B cell (primary cell): ENCODE data around the gene CTLA4. TPM values are rescaled to one million over a fixed set of nuclear protein-coding genes. Genes with fewer than 3 reads are reported as not detected.

Experiments
- ATAC-seq: fragments of 200-7000 bp; cut with Tn5 transposase; one replicate; pipeline ENCODE4 v1.10.0; 2021; ENCODE audit warnings: low read depth, mild to moderate bottlenecking, moderate number of reproducible peaks, moderate library complexity
- CTCF ChIA-PET: fragments of 350-600 bp; sonication (Branson Sonifier 250); formaldehyde crosslinking; loops from one replicate; lab custom pipeline; 2021; ENCODE audit warnings: antibody characterized with exemption, inconsistent platforms; lab: Charles Lee
- POLR2A ChIA-PET: fragments of 350-600 bp; sonication (Branson Sonifier 250); formaldehyde crosslinking; loops from one replicate; lab custom pipeline; 2021; ENCODE audit warnings: antibody characterized with exemption; lab: Charles Lee
- DNase-seq: peaks from one replicate; pipeline ENCODE4 v3.0.0; 2013
- H2AFZ ChIP-seq: 2 replicates; pipeline ENCODE4 v1.6.1; 2012; ENCODE audit warnings: mild to moderate bottlenecking, low read depth, low read length; ENCODE audit not compliant: insufficient read depth, poor library complexity, severe bottlenecking
- H3K27ac ChIP-seq, 2 donors: 1 replicate in 1 of 2; 2 replicates in 1 of 2; pipeline ENCODE4 v1.5.1; 2012 to 2013; ENCODE audit warnings: low read length in 2 of 2, mild to moderate bottlenecking in 2 of 2, moderate library complexity in 1 of 2
- H3K27me3 ChIP-seq, 4 experiments: fragments of 200-600 bp in 1 of 4; sonication (generic) in 1 of 4; replicated peaks in 1 of 4; 1 replicate in 2 of 4; 2 replicates in 2 of 4; pipeline versions ENCODE4 v1.6.1 to v1.7.0; 2013 to 2016; ENCODE audit warnings: low read length in 3 of 4, mild to moderate bottlenecking in 2 of 4, mixed read lengths in 1 of 4, moderate library complexity in 1 of 4; ENCODE audit not compliant: insufficient read depth in 4 of 4, control insufficient read depth in 3 of 4; ENCODE audit errors: control extremely low read depth in 1 of 4
- H3K36me3 ChIP-seq, 2 experiments: replicated peaks in 1 of 2; 1 replicate in 1 of 2; 2 replicates in 1 of 2; pipeline versions ENCODE4 v1.6.1 to v1.7.1; 2013; ENCODE audit warnings: low read length in 1 of 2; ENCODE audit not compliant: insufficient read depth in 2 of 2, control insufficient read depth in 1 of 2; ENCODE audit errors: control extremely low read depth in 1 of 2, extremely low read depth in 1 of 2
- H3K4me1 ChIP-seq, 2 donors: fragments of 200-600 bp in 1 of 2; sonication (generic) in 1 of 2; 1 replicate in 1 of 2; 2 replicates in 1 of 2; pipeline versions ENCODE4 v1.5.1 to v1.6.1; 2013 to 2017; ENCODE audit warnings: low read length in 2 of 2; ENCODE audit not compliant: control insufficient read depth in 2 of 2, insufficient read depth in 2 of 2
- H3K4me2 ChIP-seq: replicated peaks from 2 replicates; pipeline ENCODE3; 2012; ENCODE audit warnings: mild to moderate bottlenecking, low read depth, low read length; ENCODE audit not compliant: poor library complexity, severe bottlenecking
- H3K4me3 ChIP-seq, 5 experiments: fragments of 200-600 bp in 1 of 5; sonication (generic) in 1 of 5; 1 replicate in 3 of 5; 2 replicates in 2 of 5; pipeline versions ENCODE4 v1.5.1 to v1.7.0; 2011 to 2016; ENCODE audit warnings: low read length in 4 of 5, mild to moderate bottlenecking in 4 of 5, low read depth in 2 of 5, control low read depth in 1 of 5, moderate library complexity in 1 of 5; ENCODE audit not compliant: insufficient read depth in 1 of 5; ENCODE audit errors: control extremely low read depth in 1 of 5, extremely low read depth in 1 of 5
- H3K79me2 ChIP-seq: fragments of 200-600 bp; sonication (generic); one replicate; pipeline ENCODE4 v1.6.0; 2016; ENCODE audit warnings: low read length; ENCODE audit not compliant: control insufficient read depth, insufficient read depth
- H3K9ac ChIP-seq: fragments of 200-600 bp; sonication (generic); 2 replicates; pipeline ENCODE4 v1.6.1; 2017; ENCODE audit warnings: mild to moderate bottlenecking, low read length, moderate library complexity
- H3K9me3 ChIP-seq, 3 donors: one replicate each; pipeline versions ENCODE4 v1.6.1 to v1.7.1; 2013; ENCODE audit warnings: low read length in 2 of 3; ENCODE audit not compliant: control insufficient read depth in 2 of 3, insufficient read depth in 1 of 3; ENCODE audit errors: control extremely low read depth in 1 of 3
- H4K20me1 ChIP-seq: 2 replicates; pipeline ENCODE4 v1.6.0; 2012; ENCODE audit warnings: mild to moderate bottlenecking, low read length; ENCODE audit not compliant: insufficient read depth, control insufficient read depth, poor library complexity, severe bottlenecking
- H3K27ac Mint-ChIP-seq: one replicate; pipeline ENCODE4 v1.8.0; 2021; ENCODE audit warnings: mixed read lengths
- H3K27me3 Mint-ChIP-seq: one replicate; pipeline ENCODE4 v1.8.0; 2021; ENCODE audit warnings: mixed read lengths
- H3K4me1 Mint-ChIP-seq: one replicate; pipeline ENCODE4 v1.8.0; 2021; ENCODE audit warnings: mixed read lengths
- H3K4me3 Mint-ChIP-seq: one replicate; pipeline ENCODE4 v1.8.0; 2021; ENCODE audit warnings: mixed read lengths
- H3K9me3 Mint-ChIP-seq: one replicate; pipeline ENCODE4 v1.8.0; 2022; ENCODE audit warnings: mixed read lengths; ENCODE audit not compliant: insufficient read depth
- EZH2 ChIP-seq: IDR thresholded peaks from 2 replicates; pipeline ENCODE4 v1.6.1; 2012; ENCODE audit warnings: borderline replicate concordance, low read depth, mild to moderate bottlenecking, moderate library complexity, low read length; ENCODE audit not compliant: insufficient read depth, poor library complexity, severe bottlenecking
- WGBS: methylation state at CpG from one replicate; pipeline ENCODE4 v1.1.5; 2013; ENCODE audit warnings: missing lambda C conversion rate; ENCODE audit not compliant: insufficient coverage; 5-methylcytosine and 5-hydroxymethylcytosine counted together
- intact Hi-C: fragments of 100-400 bp; cut with micrococcal nuclease; formaldehyde crosslinking; loops from one replicate; pipeline ENCODE4 v1.10.0; 2022
- polyA plus RNA-seq: library from polyadenylated mRNA; depleted of rRNA; stranded (reverse); fragments of >200 nt; gene quantifications from 2 replicates; pipeline ENCODE4 v1.2.3, GENCODE V29; 2012
- total RNA-seq, 2 donors: library from RNA; stranded (reverse); fragments of 120-200 nt in 1 of 2; gene quantifications; 1 replicate in 1 of 2; 2 replicates in 1 of 2; pipeline versions ENCODE4 v1.2.3 to v1.2.4, GENCODE V29; 2013 to 2022
- TF ChIP-seq, protein P1 (sequence below): fragments of 200-600 bp; IDR thresholded peaks from one replicate; pipeline ENCODE4 v1.8.0; 2022; ENCODE audit warnings: antibody characterized with exemption, mild to moderate bottlenecking

The CTLA4 gene
- total and polyA plus RNA-seq, 2 donors (not counting 1 experiment from before 2014, with no cell fraction given), result 0.30 TPM; not detected in 1

DNA sequence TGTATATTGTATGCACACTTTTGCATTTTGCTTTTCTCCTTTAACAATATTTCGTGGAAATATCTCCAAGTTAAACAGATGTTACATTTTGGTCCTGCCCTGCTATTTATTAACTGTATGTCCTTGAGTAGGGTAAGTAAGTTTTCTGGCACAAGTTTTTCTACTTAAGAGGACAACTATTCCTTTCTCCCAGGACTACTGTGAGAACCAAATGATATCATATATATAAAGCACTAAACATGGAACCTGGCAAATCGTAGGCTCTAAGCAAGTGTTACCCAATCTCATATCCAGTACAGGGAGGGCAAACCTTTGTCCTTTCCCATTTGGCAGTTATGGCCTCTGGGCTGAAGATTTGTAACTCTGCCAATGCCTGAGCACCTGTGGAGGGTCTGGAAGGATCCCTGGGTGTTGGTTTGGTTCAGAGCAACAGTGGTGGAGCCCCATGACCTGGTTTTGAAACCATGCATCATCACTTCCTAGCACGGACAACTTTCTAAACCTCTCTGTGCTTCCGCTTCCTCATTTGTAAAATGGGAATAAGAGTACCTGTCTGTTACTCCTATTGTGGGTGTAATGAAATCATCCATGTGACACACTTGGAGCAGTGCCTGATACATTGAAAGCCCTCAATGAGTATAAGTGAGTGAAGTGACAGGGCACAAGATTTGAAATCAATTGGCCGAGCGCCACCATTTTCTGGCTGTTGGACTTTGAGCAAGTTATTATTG is 40.7 kb downstream of the CTLA4 start:
- H3K27ac Mint-ChIP-seq, result no peak overlapping the region
- peaks cover 0 to 3% (median 3%) of the 10 kb centered on the region in 3 donors for H3K9me3 ChIP-seq
- peaks cover 3% of the 10 kb centered on the region for H3K9me3 Mint-ChIP-seq
- no peak overlapping the region for H3K9ac ChIP-seq
- peaks cover 8% of the 10 kb centered on the region in 2 donors for H3K4me1 ChIP-seq
- no peaks in the 10 kb centered on the region for H3K36me3 ChIP-seq
- no peak overlapping the region for H3K4me3 ChIP-seq
- no peaks in the 10 kb centered on the region for H3K27me3 ChIP-seq
- H3K79me2 ChIP-seq, result no peaks in the 10 kb centered on the region
- H3K4me1 Mint-ChIP-seq, result peaks cover 10% of the 10 kb centered on the region
- ATAC-seq (no peak), DNase-seq (no peak)
- intact Hi-C loops, result no loop called here
- H3K4me3 Mint-ChIP-seq, result no peak overlapping the region
- H3K27me3 Mint-ChIP-seq, result peaks cover 11% of the 10 kb centered on the region
- H2AFZ ChIP-seq, result no peak overlapping the region
- CTCF ChIA-PET, result no interaction called here
- H4K20me1 ChIP-seq, result no peaks in the 10 kb centered on the region
- no peak overlapping the region for H3K4me2 ChIP-seq
- WGBS, result 100% methylated on average over 2 of the region's 6 CpGs
- TF ChIP-seq, protein P1, sequence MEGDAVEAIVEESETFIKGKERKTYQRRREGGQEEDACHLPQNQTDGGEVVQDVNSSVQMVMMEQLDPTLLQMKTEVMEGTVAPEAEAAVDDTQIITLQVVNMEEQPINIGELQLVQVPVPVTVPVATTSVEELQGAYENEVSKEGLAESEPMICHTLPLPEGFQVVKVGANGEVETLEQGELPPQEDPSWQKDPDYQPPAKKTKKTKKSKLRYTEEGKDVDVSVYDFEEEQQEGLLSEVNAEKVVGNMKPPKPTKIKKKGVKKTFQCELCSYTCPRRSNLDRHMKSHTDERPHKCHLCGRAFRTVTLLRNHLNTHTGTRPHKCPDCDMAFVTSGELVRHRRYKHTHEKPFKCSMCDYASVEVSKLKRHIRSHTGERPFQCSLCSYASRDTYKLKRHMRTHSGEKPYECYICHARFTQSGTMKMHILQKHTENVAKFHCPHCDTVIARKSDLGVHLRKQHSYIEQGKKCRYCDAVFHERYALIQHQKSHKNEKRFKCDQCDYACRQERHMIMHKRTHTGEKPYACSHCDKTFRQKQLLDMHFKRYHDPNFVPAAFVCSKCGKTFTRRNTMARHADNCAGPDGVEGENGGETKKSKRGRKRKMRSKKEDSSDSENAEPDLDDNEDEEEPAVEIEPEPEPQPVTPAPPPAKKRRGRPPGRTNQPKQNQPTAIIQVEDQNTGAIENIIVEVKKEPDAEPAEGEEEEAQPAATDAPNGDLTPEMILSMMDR, result no peak
- no peak for TF ChIP-seq EZH2
- POLR2A ChIA-PET, result no interaction called here
- H3K27ac ChIP-seq, result no peak overlapping the region

DNA sequence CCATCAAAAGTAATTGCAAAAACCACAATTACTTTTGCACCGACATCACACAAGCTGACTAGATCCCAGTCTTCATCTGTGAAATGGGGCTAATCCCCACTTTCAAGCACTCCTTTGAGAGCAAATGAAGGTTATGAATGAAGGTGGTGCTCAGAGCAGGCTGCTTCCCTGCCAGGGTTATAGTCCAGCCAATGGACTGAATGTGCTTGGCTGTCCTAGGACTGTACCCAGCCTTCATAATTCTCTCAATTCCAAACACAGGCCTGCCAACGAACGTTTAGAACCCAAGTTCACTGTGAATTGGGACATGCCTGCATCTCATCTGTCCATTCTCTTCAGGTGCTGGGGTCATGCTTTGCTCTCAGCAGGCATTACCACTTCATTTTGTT is 41.2 kb downstream of the CTLA4 start:
- Mint-ChIP-seq H3K27ac (no peak overlapping the region), H3K9me3 (peaks cover 3% of the 10 kb centered on the region)
- no peak for ATAC-seq

More for the DNA sequence above, 41.2 kb downstream of the CTLA4 start:
- ChIA-PET CTCF (no interaction called here), POLR2A (no interaction called here)
- Histone ChIP-seq H3K79me2 (no peaks in the 10 kb centered on the region), H3K36me3 (no peaks in the 10 kb centered on the region), H3K4me1 (peaks cover 8% of the 10 kb centered on the region in 2 donors), H3K27me3 (no peaks in the 10 kb centered on the region), H3K9me3 (no peaks in the 10 kb centered on the region), H3K9ac (no peak overlapping the region), H3K4me3 (no peak overlapping the region), H2AFZ (no peak overlapping the region), H3K27ac (no peak overlapping the region), H3K4me2 (no peak overlapping the region), H4K20me1 (no peaks in the 10 kb centered on the region)
- Mint-ChIP-seq H3K27me3 (peaks cover 12% of the 10 kb centered on the region), H3K4me3 (no peak overlapping the region), H3K4me1 (peaks cover 10% of the 10 kb centered on the region)
- intact Hi-C loops, result no loop called here
- WGBS, result 80% methylated on average over 2 of the region's 3 CpGs
- TF ChIP-seq, protein P1, result no peak
- TF ChIP-seq EZH2, result no peak
- DNase-seq, result no peak
